Mesodermal cell (in vitro differentiated cells): Measurements from ENCODE around the gene RALGDS.

Source experiments
- H3K27ac ChIP-seq: 2 replicates; pipeline ENCODE4 v1.7.0; 2013; ENCODE audit warnings: mild to moderate bottlenecking, low read depth, low read length, moderate library complexity; ENCODE audit not compliant: severe bottlenecking
- H3K36me3 ChIP-seq: 2 replicates; pipeline ENCODE4 v1.7.1; 2013; ENCODE audit warnings: mild to moderate bottlenecking, low read length, moderate library complexity; ENCODE audit not compliant: control insufficient read depth, insufficient read depth
- H3K4me1 ChIP-seq: one replicate; pipeline ENCODE4 v1.7.1; 2013; ENCODE audit warnings: mild to moderate bottlenecking, low read length; ENCODE audit not compliant: insufficient read depth, control insufficient read depth, poor library complexity, severe bottlenecking
- H3K4me3 ChIP-seq: 2 replicates; pipeline ENCODE4 v1.7.0; 2013; ENCODE audit warnings: low read length, control low read depth, mild to moderate bottlenecking; ENCODE audit not compliant: insufficient read depth, poor library complexity, severe bottlenecking; ENCODE audit errors: extremely low read depth
- H3K9me3 ChIP-seq: 2 replicates; pipeline ENCODE4 v1.7.1; 2013; ENCODE audit warnings: mild to moderate bottlenecking, low read length, moderate library complexity; ENCODE audit not compliant: control insufficient read depth
- WGBS, 2 experiments: methylation state at CpG; one replicate each; pipeline ENCODE4 v1.1.5; 2013; ENCODE audit warnings: missing lambda C conversion rate in 2 of 2; ENCODE audit not compliant: insufficient coverage in 2 of 2; 5-methylcytosine and 5-hydroxymethylcytosine counted together

The RALGDS gene

DNA sequence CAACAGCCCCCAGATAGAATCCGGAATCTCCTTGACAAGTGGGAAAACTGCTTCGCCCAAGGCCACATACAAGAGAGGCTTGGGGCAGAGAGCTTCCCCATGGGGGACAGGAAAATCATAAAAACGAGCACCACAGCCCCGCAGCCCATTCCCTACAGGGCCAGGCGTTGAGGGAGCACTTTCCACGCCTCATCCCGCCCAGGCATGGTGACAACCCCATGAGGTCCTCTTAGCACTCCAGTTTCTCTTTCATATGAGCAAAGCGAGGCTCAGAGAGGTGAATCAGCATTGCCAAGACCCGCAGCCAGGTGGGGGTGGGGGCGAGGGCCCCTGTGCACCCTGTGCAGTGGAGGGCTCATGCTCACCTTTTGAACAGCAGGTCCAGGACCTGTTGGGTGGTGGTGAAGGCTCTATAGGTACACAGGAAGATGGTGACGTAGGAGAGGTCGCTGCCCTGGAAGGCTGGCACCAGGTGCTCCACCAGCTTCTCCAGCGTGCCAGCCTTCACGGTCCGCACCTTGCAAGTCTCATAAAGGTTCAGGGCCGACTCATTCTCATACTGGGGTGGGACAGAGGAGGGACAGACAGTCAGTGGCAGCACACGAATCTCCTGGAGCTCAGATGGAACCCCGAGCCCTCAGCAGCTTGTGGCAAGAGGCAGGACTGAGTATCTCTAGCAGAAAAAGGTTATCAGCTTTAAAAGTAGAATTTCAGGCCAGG, 10.9 kb downstream of the RALGDS start:
- no peak overlapping the region for H3K4me3 ChIP-seq
- H3K9me3 ChIP-seq, result no peaks in the 10 kb centered on the region
- H3K36me3 ChIP-seq, result peaks cover 74% of the 10 kb centered on the region
- H3K4me1 ChIP-seq, result peaks cover 22% of the 10 kb centered on the region
- 91% methylated on average over 17 to 18 of the region's 18 CpGs for WGBS, 2 experiments
- no peak overlapping the region for H3K27ac ChIP-seq

DNA sequence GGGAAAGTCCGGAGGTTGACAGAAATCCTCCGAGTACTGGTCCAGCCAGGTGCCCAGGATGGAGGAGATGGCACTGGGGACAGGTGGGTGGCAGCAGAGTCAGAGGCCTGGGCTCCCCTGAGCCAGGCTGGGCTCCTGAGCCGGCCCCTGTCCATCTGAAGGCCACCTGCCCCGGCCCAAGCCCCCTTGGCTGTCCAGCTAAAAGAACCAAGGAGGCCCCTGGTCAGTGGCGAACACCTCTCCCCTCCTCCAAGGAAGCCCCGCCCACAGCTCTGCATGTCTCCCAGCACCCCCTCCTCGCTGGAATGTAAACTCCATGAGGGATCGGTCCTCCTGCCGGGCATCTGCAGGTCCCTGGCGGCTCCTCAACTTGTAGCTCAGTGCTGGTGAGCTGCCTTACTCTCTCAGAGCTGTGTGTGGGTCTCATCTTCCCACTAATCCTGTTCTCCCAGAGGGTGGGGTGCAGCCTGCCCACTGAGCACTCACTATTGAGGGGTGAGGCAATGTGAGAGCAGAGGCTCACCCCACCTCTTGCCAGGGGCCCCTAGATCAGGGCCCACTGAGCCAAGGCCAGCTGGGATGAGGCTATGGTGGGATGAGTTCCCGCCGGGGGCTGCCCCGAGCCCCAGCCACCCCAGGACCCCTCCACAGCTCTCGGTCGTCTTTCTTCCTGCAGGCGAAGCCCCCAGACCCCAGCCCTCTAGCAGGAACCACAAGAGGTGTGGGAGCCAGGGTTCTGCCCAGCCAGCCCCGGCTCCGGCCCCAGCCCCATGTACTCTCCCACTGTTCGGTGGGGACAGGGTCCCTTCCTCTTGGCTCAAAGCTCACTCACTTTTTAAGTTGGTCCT, 12.0 kb downstream of the RALGDS start:
- 93 to 94% methylated on average over 13 of the region's 19 CpGs for WGBS, 2 experiments
- no peak overlapping the region for H3K27ac ChIP-seq
- H3K4me3 ChIP-seq, result no peak overlapping the region
- peaks cover 11% of the 10 kb centered on the region for H3K4me1 ChIP-seq
- H3K36me3 ChIP-seq, result peaks cover 83% of the 10 kb centered on the region
- no peaks in the 10 kb centered on the region for H3K9me3 ChIP-seq

DNA sequence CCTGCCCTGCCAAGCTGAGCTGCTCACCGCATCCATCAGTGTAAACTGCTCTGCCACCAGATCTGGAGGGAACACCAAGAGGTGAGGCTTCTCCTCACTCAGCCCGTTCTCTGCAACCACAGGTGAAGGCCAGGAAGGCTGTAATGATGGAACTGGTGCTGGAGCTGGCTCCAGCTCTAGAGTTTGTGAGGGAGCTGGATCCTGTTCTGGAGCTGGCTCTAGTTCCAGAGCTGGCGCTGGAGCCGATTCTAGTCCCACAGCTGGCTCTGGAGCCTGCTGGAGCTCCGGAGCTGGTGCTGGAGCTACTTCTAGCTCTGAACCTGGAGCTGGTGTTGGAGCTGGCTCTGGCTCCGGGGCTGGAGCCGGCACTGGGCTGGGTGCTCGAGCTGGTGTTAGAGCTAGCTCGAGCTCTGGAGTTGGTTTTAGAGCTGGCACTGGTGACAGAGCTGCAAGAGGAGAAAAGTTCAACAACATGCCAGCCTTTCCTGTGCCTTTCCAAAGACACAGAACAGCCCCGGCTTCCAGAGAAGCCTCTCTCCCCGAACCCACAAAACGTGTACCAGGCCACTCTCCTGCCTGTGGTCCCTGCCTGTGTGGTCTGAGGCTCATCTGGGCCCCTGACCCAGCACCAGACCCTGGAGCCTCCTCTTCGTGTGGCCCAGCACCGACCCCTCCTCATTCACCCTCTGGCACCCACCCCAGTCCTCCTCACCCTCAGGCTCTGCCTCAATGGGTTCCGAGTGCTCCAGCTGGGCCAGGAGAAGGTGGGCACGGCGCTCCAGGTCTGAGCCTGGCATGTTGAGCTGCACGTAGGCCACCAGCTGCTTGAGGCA, 12.9 kb downstream of the RALGDS start:
- Histone ChIP-seq H3K4me1 (peaks cover 3% of the 10 kb centered on the region), H3K9me3 (no peaks in the 10 kb centered on the region), H3K27ac (no peak overlapping the region), H3K36me3 (peaks cover 91% of the 10 kb centered on the region), H3K4me3 (no peak overlapping the region)
- 92 to 98% methylated on average over 15 to 18 of the region's 18 CpGs for WGBS, 2 experiments

DNA sequence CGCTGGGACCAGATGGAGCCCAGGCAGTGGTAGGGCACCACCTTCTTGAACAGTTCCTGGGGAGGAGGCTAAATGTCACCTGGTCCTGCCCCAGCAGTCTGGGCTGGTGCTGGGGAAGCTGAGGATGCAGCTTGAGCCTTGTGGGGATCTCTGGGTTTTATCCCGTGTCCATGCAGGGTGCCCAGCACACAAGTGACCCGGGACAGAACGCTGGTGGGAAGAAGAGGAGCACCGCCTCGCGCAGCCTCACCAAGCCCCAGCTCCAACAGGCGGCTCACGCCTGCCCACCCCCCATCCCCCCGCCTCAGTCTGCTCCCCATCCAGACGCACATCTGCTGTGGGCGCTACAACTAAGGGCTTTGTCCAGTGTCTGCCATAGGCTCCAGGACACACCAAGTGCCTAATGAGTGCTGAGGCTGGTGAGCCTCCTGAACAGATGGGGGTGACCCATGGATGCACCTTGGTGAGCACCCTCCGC, 13.8 kb downstream of the RALGDS start:
- H3K27ac ChIP-seq, result no peak overlapping the region
- peaks cover 94% of the 10 kb centered on the region for H3K36me3 ChIP-seq
- H3K4me1 ChIP-seq, result no peaks in the 10 kb centered on the region
- no peak overlapping the region for H3K4me3 ChIP-seq
- no peaks in the 10 kb centered on the region for H3K9me3 ChIP-seq
- 91 to 97% methylated on average over 6 to 11 of the region's 13 CpGs for WGBS, 2 experiments

DNA sequence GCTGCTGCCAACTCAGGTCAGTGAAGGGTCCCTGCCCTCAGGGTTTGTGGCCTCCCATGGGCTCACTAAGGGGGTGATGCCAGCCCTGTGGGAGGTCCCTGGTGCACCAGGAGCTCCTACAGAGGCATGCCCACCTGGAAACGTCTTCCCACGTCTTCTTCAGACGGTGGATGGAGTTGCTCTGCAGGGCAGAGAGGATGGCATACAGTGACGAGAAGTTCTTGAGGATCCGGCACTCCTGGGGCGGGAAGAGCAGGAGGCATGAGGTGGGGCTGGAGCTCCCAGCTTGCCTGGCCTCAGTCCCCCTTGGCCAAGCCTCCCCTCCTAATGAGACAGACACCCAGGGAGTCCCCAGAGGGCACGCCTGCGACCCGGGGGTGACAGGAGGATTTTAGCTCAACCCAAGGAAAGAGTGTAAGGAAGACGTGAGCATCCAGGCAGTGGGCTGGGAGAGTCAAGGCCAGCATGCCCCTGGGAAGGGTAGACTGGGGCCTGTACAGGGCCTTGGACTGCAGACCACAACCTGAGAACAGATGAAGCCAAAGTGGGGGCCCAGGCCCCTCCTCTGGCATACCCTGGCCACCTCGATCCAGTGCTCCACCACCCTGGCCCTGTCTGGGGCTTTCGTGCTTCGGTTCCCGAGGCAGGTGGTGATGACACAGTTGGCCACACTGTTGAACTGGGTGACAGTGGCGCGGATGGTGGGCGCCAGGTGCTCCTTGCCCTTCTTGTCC, 14.4 kb downstream of the RALGDS start:
- Histone ChIP-seq H3K4me1 (no peaks in the 10 kb centered on the region), H3K4me3 (no peak overlapping the region), H3K9me3 (no peaks in the 10 kb centered on the region), H3K36me3 (peaks cover 94% of the 10 kb centered on the region), H3K27ac (no peak overlapping the region)
- WGBS, 2 experiments, result 93 to 96% methylated on average over 14 to 17 of the region's 17 CpGs

DNA sequence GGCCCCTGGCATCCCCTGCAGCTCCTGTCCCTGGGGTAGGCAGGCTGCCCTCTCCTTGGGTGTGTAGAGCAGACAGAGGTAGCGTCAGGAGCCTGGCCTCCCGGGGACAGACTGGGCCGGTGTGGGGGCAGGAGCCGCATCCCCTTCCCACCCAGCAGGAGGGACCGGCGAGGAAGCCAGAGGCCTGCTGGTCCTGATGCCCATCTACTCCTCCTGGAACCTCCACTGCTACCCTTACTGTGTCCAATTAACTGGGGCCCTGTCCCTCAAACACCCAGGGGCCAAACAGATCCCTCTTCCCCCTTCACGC, 15.6 kb downstream of the RALGDS start:
- Histone ChIP-seq H3K27ac (no peak overlapping the region), H3K4me3 (no peak overlapping the region), H3K9me3 (no peaks in the 10 kb centered on the region), H3K4me1 (no peaks in the 10 kb centered on the region), H3K36me3 (peaks cover 94% of the 10 kb centered on the region)
- WGBS, 2 experiments, result 60 to 72% methylated on average over 1 to 5 of the region's 7 CpGs

DNA sequence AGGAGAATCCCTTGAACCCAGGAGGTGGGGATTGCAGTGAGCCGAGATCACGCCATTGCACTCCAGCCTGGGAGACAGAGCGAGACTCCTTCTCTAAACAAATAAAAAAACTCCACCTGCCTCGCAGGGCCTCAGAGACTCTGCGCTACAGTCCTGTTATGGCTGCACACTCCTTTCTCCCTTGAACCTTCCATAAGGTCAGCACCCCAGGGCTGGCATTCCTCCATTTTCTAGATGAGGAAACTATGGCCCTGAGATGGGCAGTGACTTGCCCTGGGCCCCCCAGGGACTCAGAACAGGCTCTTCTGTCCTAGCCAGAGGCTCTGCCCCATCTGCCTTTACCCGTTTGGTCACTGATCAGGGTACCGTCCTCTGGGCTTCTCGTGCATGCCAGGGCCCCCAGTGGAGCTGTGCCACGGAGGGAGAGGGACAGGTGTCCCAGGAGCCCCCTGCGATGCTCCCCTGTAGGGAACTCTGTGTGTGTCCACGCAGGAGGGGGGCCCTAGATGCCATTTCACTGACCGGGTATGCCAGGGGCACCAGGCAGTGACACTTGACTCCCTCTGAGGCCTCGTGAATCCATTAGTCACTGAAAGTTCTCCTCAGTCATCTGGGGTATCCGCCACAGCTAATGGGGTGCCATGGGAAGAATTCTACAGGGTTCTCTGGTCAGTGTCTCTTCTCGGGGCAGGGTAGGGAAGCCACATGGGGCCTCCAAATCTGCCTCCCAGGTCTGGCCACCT, 16.2 kb downstream of the RALGDS start:
- Histone ChIP-seq H3K4me1 (no peaks in the 10 kb centered on the region), H3K27ac (no peak overlapping the region), H3K36me3 (peaks cover 94% of the 10 kb centered on the region), H3K4me3 (no peak overlapping the region), H3K9me3 (no peaks in the 10 kb centered on the region)
- WGBS, 2 experiments, result 94 to 95% methylated on average over 9 to 12 of the region's 15 CpGs

DNA sequence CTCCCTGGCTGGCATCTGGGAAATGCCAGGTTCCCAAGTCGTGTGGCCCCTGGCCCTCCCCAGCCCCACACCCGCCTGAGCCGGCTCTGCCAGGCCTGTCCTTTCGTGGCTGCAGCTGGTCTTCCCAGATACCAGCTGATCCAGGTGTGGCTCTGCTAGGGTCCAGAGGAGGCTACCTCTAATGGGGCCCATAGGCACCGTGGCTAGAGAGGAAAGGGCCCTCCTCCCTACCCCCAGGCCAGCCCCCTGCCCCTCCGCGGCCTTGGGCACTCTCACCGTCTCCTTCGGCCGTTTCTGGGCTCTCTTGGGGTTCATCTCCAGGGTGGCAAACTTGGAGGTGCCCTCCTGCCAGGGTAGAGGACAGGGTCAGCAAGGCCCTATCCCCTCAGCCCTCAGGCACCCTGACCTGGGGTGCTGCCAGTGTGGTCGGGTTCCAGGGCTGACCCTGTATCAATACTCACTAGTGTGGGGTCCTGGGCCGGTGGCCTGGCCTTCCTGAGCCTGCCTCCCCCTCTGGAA, 17.0 kb downstream of the RALGDS start:
- no peaks in the 10 kb centered on the region for H3K4me1 ChIP-seq
- peaks cover 94% of the 10 kb centered on the region for H3K36me3 ChIP-seq
- H3K4me3 ChIP-seq, result no peak overlapping the region
- no peaks in the 10 kb centered on the region for H3K9me3 ChIP-seq
- WGBS, 2 experiments, result 90 to 97% methylated on average over 7 to 10 of the region's 12 CpGs
- no peak overlapping the region for H3K27ac ChIP-seq

DNA sequence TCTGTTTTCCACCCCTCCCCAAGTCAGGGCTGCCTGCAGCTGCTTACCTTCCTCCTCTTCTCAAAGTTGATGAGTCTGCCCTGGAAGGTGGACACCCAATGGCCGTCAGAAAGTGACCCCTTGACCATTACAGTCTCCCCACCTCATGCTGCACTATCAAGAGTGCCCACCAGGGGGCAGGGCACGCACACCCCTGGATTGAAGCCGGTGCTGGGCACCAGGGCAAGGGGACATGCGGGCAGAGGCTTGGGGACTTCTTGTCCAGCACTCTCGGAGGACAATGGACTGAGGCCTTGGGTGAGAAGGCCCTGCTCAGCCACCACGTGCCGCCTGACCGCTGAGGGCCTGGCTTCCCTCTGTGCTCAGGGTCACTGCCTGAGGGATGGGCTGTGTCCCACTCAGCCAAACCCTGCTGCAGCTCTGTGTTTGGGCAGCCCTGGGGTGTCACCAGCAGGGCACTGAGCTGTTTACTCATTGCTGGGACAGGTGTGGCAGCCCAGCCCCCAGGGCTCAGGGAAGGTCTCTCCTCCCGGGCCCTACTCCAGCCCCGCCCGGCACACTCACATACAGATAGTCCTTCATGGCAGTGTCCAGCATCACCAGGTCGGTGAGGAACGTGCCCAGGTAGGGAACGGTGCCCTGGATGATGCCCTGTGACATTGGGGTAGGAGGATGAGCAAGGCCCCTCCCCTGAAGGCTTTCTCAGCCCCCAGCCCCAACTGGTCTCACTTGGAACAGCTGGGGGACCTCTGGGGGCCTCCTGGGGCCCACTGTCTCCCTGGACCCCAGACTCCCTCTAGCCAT, 17.7 kb downstream of the RALGDS start:
- H3K27ac ChIP-seq, result no peak overlapping the region
- H3K4me1 ChIP-seq, result no peaks in the 10 kb centered on the region
- no peak overlapping the region for H3K4me3 ChIP-seq
- no peaks in the 10 kb centered on the region for H3K9me3 ChIP-seq
- 61 to 83% methylated on average over 10 to 12 of the region's 14 CpGs for WGBS, 2 experiments
- peaks cover 94% of the 10 kb centered on the region for H3K36me3 ChIP-seq
